ENCODE data around the gene HABP2. TPM values are rescaled to one million over a fixed set of nuclear protein-coding genes. Genes with fewer than 3 reads are reported as not detected.

Gene HABP2
- total RNA-seq, 1 experiment from 2014 or later: not detected

- DNase-seq (ENCODE audit: low spot score): no peak
Observed at GRCh38 chr10:113557903-113558321, 5.1 kb downstream of the HABP2 start.

GRCh38 chr10:113560071-113560470, 7.2 kb downstream of the HABP2 start:
- no peak for DNase-seq (ENCODE audit: low spot score)

GRCh38 chr10:113561214-113561613, 8.4 kb downstream of the HABP2 start:
- no peak for DNase-seq (ENCODE audit: low spot score)

GRCh38 chr10:113562069-113562468, 9.2 kb downstream of the HABP2 start:
- DNase-seq (ENCODE audit: low spot score): no peak

- DNase-seq (ENCODE audit: low spot score): no peak
Observed at GRCh38 chr10:113562704-113563103, 9.9 kb downstream of the HABP2 start.

- DNase-seq (ENCODE audit: low spot score): peak; percentile 77
Observed at GRCh38 chr10:113563306-113564088, 10.6 kb downstream of the HABP2 start.

- no peak for DNase-seq (ENCODE audit: low spot score)
Observed at GRCh38 chr10:113565364-113565763, 12.5 kb downstream of the HABP2 start.

GRCh38 chr10:113566888-113567287, 14.0 kb downstream of the HABP2 start:
- no peak for DNase-seq (ENCODE audit: low spot score)

GRCh38 chr10:113569576-113569975, 16.7 kb downstream of the HABP2 start:
- DNase-seq (ENCODE audit: low spot score): no peak

- no peak for DNase-seq (ENCODE audit: low spot score)
Observed at GRCh38 chr10:113572520-113573290, 19.9 kb downstream of the HABP2 start.

- DNase-seq (ENCODE audit: low spot score): no peak
Observed at GRCh38 chr10:113573368-113573767, 20.5 kb downstream of the HABP2 start.

GRCh38 chr10:113576852-113577251, 24.0 kb downstream of the HABP2 start:
- DNase-seq (ENCODE audit: low spot score): peak; percentile 39

- DNase-seq (ENCODE audit: low spot score): no peak
Observed at GRCh38 chr10:113578773-113579172, 25.9 kb downstream of the HABP2 start.

- DNase-seq (ENCODE audit: low spot score): no peak
Observed at GRCh38 chr10:113581092-113581491, 28.2 kb downstream of the HABP2 start.

- no peak for DNase-seq (ENCODE audit: low spot score)
Observed at GRCh38 chr10:113583571-113583970, 30.7 kb downstream of the HABP2 start.

GRCh38 chr10:113585949-113586348, 33.1 kb downstream of the HABP2 start:
- DNase-seq (ENCODE audit: low spot score): no peak

GRCh38 chr10:113589201-113589770, 36.4 kb downstream of the HABP2 start:
- no peak for DNase-seq (ENCODE audit: low spot score)

- no peak for DNase-seq (ENCODE audit: low spot score)
Observed at GRCh38 chr10:113590581-113590980, 37.7 kb downstream of the HABP2 start.

GRCh38 chr10:113592380-113592779, 39.5 kb downstream of the HABP2 start:
- DNase-seq (ENCODE audit: low spot score): no peak

GRCh38 chr10:113594652-113595051, 41.8 kb downstream of the HABP2 start:
- no peak for DNase-seq (ENCODE audit: low spot score)

GRCh38 chr10:113600569-113600968, 47.7 kb downstream of the HABP2 start:
- no peak for DNase-seq (ENCODE audit: low spot score)

GRCh38 chr10:113603057-113603777, 50.4 kb downstream of the HABP2 start:
- no peak for DNase-seq (ENCODE audit: low spot score)

Measured in HT-29 (cell line).